Astrocyte of the spinal cord (primary cell): ENCODE results near the gene TEX12.

Experiments used
- DNase-seq: peaks from one replicate; pipeline ENCODE4 v3.0.0; 2011; ENCODE audit warnings: low read depth, low spot score
- H3K4me3 ChIP-seq: 2 replicates; pipeline ENCODE4 v1.5.1; 2011; ENCODE audit warnings: low read depth, mild to moderate bottlenecking, low read length, moderate library complexity
- CTCF ChIP-seq: IDR thresholded peaks from 2 replicates; pipeline ENCODE4 v1.5.1; 2012; ENCODE audit warnings: low read depth, mild to moderate bottlenecking, low read length, inconsistent platforms
- in situ Hi-C: cut with HindIII; loops from 2 replicates; pipeline ENCODE4 v1.10.0; 2017; ENCODE audit warnings: low sequenced_read_pairs

The TEX12 gene

GRCh38 chr11:112129656-112130055 lies 37.5 kb upstream of the TEX12 start:
- in situ Hi-C loops = no loop called here
- TF ChIP-seq CTCF = no peak
- no peak for DNase-seq
- no peak overlapping the region for H3K4me3 ChIP-seq

- TF ChIP-seq CTCF = no peak
- DNase-seq = no peak
- no peak overlapping the region for H3K4me3 ChIP-seq
- in situ Hi-C loops = no loop called here
These were observed 34.4 kb upstream of the TEX12 start for GRCh38 chr11:112132737-112133136.

- H3K4me3 ChIP-seq = no peak overlapping the region
- TF ChIP-seq CTCF = no peak
- no peak for DNase-seq
- in situ Hi-C loops = no loop called here
These were observed 32.7 kb upstream of the TEX12 start for GRCh38 chr11:112134473-112134872.

GRCh38 chr11:112143597-112143996 lies 23.6 kb upstream of the TEX12 start:
- in situ Hi-C loops = no loop called here
- TF ChIP-seq CTCF = no peak
- H3K4me3 ChIP-seq = no peak overlapping the region
- DNase-seq = no peak

- no peak overlapping the region for H3K4me3 ChIP-seq
- no peak for DNase-seq
- in situ Hi-C loops = no loop called here
- TF ChIP-seq CTCF = no peak
These were observed 16.7 kb upstream of the TEX12 start for GRCh38 chr11:112150517-112150916.

- H3K4me3 ChIP-seq = no peak overlapping the region
- TF ChIP-seq CTCF = no peak
- in situ Hi-C loops = no loop called here
- DNase-seq = no peak
These were observed 10.8 kb upstream of the TEX12 start for GRCh38 chr11:112156153-112156955.
